ENCODE measurements around the gene KDF1. TPM values are rescaled to one million over a fixed set of nuclear protein-coding genes. Genes with fewer than 3 reads are reported as not detected.

Gene KDF1
- total and polyA plus RNA-seq, 2 of the 13 experiments (the other 11 are each of a cell fraction or from before 2014, with no cell fraction given) = 1.9 to 4.9 TPM

- TF ChIP-seq KMT2B (CRISPR knock-in tag; IDR thresholded peaks at IDR 0.05) = peak; percentile 39; the same call in 1 of the 2 replicates
- TF ChIP-seq ZNF720 (CRISPR knock-in tag; IDR thresholded peaks at IDR 0.05) = no peak
- peak; percentile 95 for TF ChIP-seq ZNF703 (CRISPR knock-in tag; IDR thresholded peaks at IDR 0.05; ENCODE audit: borderline replicate concordance)
- no peak; the same call in none of the 2 replicates for TF ChIP-seq KDM4B (CRISPR knock-in tag; IDR thresholded peaks at IDR 0.05)
- peak; percentile 89 for TF ChIP-seq MEF2D (CRISPR knock-in tag; IDR thresholded peaks at IDR 0.05)
- TF ChIP-seq, protein P1, sequence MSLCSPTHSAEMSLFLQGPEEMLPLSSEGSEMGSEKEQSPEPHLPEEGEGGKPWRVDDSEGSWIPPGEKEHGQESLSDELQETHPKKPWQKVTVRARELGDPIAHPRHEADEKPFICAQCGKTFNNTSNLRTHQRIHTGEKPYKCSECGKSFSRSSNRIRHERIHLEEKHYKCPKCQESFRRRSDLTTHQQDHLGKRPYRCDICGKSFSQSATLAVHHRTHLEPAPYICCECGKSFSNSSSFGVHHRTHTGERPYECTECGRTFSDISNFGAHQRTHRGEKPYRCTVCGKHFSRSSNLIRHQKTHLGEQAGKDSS (CRISPR knock-in tag; IDR thresholded peaks at IDR 0.05; ENCODE audit: borderline replicate concordance, low read depth) = peak; percentile 81
- peak; percentile 87; the same call in 1 of the 2 replicates for TF ChIP-seq REPIN1 (CRISPR knock-in tag; IDR thresholded peaks at IDR 0.05; ENCODE audit: borderline replicate concordance, low read depth)
- peak; percentile 99 for TF ChIP-seq HNF4G (IDR thresholded peaks at IDR 0.05; ENCODE audit: borderline replicate concordance, low read depth, low read length)
- peak; percentile 93 for TF ChIP-seq HNF4G (CRISPR knock-in tag; IDR thresholded peaks at IDR 0.05; ENCODE audit: borderline replicate concordance, low read depth)
- TF ChIP-seq ZNF83 (CRISPR knock-in tag; IDR thresholded peaks at IDR 0.05; ENCODE audit: borderline replicate concordance) = no peak
- TF ChIP-seq TBX2 (CRISPR knock-in tag; IDR thresholded peaks at IDR 0.05; ENCODE audit: borderline replicate concordance) = peak; percentile 96
- TF ChIP-seq GLI4 (CRISPR knock-in tag; IDR thresholded peaks at IDR 0.05; ENCODE audit: borderline replicate concordance) = no peak
- TF ChIP-seq POLR2G (IDR thresholded peaks at IDR 0.05; ENCODE audit: low read depth, low read length) = peak; percentile 99
- TF ChIP-seq ZNF747 (CRISPR knock-in tag; IDR thresholded peaks at IDR 0.05; ENCODE audit: borderline replicate concordance) = peak; percentile 26
- peak; percentile 26; the same call in 1 of the 2 replicates for TF ChIP-seq RFX3 (CRISPR knock-in tag; IDR thresholded peaks at IDR 0.05)
- TF ChIP-seq AHR (CRISPR knock-in tag; IDR thresholded peaks at IDR 0.05) = 0 out of 2 replicates have a peak, but pooled peaks have one; percentile 37
- TF ChIP-seq, protein P2, sequence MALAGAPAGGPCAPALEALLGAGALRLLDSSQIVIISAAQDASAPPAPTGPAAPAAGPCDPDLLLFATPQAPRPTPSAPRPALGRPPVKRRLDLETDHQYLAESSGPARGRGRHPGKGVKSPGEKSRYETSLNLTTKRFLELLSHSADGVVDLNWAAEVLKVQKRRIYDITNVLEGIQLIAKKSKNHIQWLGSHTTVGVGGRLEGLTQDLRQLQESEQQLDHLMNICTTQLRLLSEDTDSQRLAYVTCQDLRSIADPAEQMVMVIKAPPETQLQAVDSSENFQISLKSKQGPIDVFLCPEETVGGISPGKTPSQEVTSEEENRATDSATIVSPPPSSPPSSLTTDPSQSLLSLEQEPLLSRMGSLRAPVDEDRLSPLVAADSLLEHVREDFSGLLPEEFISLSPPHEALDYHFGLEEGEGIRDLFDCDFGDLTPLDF (CRISPR knock-in tag; IDR thresholded peaks at IDR 0.05) = peak; percentile 61
- TF ChIP-seq, protein P3, sequence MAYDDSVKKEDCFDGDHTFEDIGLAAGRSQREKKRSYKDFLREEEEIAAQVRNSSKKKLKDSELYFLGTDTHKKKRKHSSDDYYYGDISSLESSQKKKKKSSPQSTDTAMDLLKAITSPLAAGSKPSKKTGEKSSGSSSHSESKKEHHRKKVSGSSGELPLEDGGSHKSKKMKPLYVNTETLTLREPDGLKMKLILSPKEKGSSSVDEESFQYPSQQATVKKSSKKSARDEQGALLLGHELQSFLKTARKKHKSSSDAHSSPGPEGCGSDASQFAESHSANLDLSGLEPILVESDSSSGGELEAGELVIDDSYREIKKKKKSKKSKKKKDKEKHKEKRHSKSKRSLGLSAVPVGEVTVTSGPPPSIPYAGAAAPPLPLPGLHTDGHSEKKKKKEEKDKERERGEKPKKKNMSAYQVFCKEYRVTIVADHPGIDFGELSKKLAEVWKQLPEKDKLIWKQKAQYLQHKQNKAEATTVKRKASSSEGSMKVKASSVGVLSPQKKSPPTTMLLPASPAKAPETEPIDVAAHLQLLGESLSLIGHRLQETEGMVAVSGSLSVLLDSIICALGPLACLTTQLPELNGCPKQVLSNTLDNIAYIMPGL (CRISPR knock-in tag; IDR thresholded peaks at IDR 0.05; ENCODE audit: borderline replicate concordance in 1 of 2, low read depth in 1 of 2) = peak; percentile 56 to 68; a peak in 2 of 4 replicates
- no peak for TF ChIP-seq NBN (conservative IDR thresholded peaks at IDR 0.05)
- TF ChIP-seq ZFP62 (CRISPR knock-in tag; IDR thresholded peaks at IDR 0.05) = 0 out of 2 replicates have a peak, but pooled peaks have one; percentile 54
- TF ChIP-seq, protein P4, sequence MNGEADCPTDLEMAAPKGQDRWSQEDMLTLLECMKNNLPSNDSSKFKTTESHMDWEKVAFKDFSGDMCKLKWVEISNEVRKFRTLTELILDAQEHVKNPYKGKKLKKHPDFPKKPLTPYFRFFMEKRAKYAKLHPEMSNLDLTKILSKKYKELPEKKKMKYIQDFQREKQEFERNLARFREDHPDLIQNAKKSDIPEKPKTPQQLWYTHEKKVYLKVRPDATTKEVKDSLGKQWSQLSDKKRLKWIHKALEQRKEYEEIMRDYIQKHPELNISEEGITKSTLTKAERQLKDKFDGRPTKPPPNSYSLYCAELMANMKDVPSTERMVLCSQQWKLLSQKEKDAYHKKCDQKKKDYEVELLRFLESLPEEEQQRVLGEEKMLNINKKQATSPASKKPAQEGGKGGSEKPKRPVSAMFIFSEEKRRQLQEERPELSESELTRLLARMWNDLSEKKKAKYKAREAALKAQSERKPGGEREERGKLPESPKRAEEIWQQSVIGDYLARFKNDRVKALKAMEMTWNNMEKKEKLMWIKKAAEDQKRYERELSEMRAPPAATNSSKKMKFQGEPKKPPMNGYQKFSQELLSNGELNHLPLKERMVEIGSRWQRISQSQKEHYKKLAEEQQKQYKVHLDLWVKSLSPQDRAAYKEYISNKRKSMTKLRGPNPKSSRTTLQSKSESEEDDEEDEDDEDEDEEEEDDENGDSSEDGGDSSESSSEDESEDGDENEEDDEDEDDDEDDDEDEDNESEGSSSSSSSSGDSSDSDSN (CRISPR knock-in tag; IDR thresholded peaks at IDR 0.05) = peak; percentile 88
- no peak; the same call in none of the 2 replicates for TF ChIP-seq SIX4 (CRISPR knock-in tag; IDR thresholded peaks at IDR 0.05)
- TF ChIP-seq EHMT2 (IDR thresholded peaks at IDR 0.05; ENCODE audit: borderline replicate concordance, low read depth, low read length) = no peak
These were observed 46.3 kb downstream of the KDF1 start, which contains the start of gene NR0B2 (continued) for GRCh38 chr1:26913754-26914619.
